ENCODE results near the gene RNF224.

RNF224 gene

DNA sequence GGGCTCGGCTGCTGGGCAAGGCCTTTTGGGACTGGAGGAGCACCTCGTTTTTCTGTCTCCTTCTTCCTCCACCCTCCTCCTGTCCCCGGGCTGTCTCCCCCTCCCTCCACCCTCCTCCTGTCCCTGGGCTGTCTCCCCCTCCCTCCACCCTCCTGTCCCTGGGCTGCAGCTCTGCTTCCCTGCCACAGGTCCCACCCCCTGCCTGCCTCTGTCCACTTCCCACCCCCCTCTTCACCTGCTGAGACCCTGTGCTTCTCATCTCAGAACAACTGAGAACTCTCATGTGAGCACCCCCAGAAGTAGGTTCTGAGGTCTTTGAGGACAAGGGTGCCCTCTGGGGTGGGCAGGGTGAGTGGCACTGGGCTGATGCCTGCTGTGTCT, 44.4 kb downstream of the RNF224 start:
- TF ChIP-seq SUZ12 (IDR thresholded peaks at IDR 0.05; ENCODE audit: extremely low read depth, insufficient read depth, insufficient read length) (no peak), YY1 (IDR thresholded peaks at IDR 0.05; ENCODE audit: insufficient read depth, insufficient read length) (no peak), ZNF274 (IDR thresholded peaks at IDR 0.05; ENCODE audit: low read depth, low read length) (no peak)
- Histone ChIP-seq H3K4me1 (ENCODE audit: insufficient read depth, insufficient read length) (peaks cover 37% of the 10 kb centered on the region), H3K36me3 (ENCODE audit: insufficient read depth, insufficient read length, low read length) (peaks cover 77% of the 10 kb centered on the region), H3K9ac (ENCODE audit: insufficient read length, low read depth) (no peak overlapping the region), H3K4me3 (ENCODE audit: insufficient read length, low read depth) (no peak overlapping the region), H3K9me3 (ENCODE audit: insufficient read depth, low read length) (no peaks in the 10 kb centered on the region), H3K27me3 (ENCODE audit: insufficient read depth, insufficient read length) (no peaks in the 10 kb centered on the region)
- no peak for DNase-seq (ENCODE audit: low read depth, low spot score)

- H3K36me3 ChIP-seq (ENCODE audit: insufficient read depth, insufficient read length, low read length), result peaks cover 70% of the 10 kb centered on the region
- peaks cover 42% of the 10 kb centered on the region for H3K4me1 ChIP-seq (ENCODE audit: insufficient read depth, insufficient read length)
- no peak overlapping the region for H3K4me3 ChIP-seq (ENCODE audit: insufficient read length, low read depth)
- no peaks in the 10 kb centered on the region for H3K27me3 ChIP-seq (ENCODE audit: insufficient read depth, insufficient read length)
- TF ChIP-seq ZNF274 (IDR thresholded peaks at IDR 0.05; ENCODE audit: low read depth, low read length) (no peak), YY1 (IDR thresholded peaks at IDR 0.05; ENCODE audit: insufficient read depth, insufficient read length) (no peak), SUZ12 (IDR thresholded peaks at IDR 0.05; ENCODE audit: extremely low read depth, insufficient read depth, insufficient read length) (no peak)
- no peak overlapping the region for H3K9ac ChIP-seq (ENCODE audit: insufficient read length, low read depth)
- no peaks in the 10 kb centered on the region for H3K9me3 ChIP-seq (ENCODE audit: insufficient read depth, low read length)
- DNase-seq (ENCODE audit: low read depth, low spot score), result no peak
Measured at GRCh38 chr9:137272241-137273094, 45.2 kb downstream of the RNF224 start.

DNA sequence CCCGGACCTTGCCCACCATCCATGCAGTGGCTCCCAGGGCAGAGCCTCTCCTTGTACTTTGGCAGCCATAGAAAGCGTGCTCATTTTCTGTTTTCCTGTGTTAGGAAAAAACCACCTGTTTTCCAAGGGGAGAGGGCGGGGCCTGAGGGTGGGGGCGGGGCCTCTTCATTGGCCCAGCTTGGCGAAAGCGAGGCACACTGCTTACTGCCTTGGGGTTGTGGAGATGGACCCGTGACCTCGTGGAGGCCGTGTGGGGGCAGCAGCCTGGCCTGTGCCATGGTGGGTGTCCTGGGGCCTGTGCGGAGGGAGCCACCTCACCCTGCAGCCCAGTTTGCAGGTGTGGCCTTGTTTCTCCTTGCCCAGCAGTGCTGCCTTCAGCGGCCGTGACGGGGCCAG, 45.8 kb downstream of the RNF224 start:
- Histone ChIP-seq H3K36me3 (ENCODE audit: insufficient read depth, insufficient read length, low read length) (peaks cover 64% of the 10 kb centered on the region), H3K4me1 (ENCODE audit: insufficient read depth, insufficient read length) (peaks cover 42% of the 10 kb centered on the region), H3K27me3 (ENCODE audit: insufficient read depth, insufficient read length) (no peaks in the 10 kb centered on the region), H3K9ac (ENCODE audit: insufficient read length, low read depth) (no peak overlapping the region), H3K4me3 (ENCODE audit: insufficient read length, low read depth) (no peak overlapping the region), H3K9me3 (ENCODE audit: insufficient read depth, low read length) (no peaks in the 10 kb centered on the region)
- no peak for TF ChIP-seq YY1 (IDR thresholded peaks at IDR 0.05; ENCODE audit: insufficient read depth, insufficient read length)
- no peak for TF ChIP-seq ZNF274 (IDR thresholded peaks at IDR 0.05; ENCODE audit: low read depth, low read length)
- TF ChIP-seq SUZ12 (IDR thresholded peaks at IDR 0.05; ENCODE audit: extremely low read depth, insufficient read depth, insufficient read length), result no peak
- DNase-seq (ENCODE audit: low read depth, low spot score), result no peak

GRCh38 chr9:137273611-137274320, 46.5 kb downstream of the RNF224 start:
- TF ChIP-seq ZNF274 (IDR thresholded peaks at IDR 0.05; ENCODE audit: low read depth, low read length) (no peak), YY1 (IDR thresholded peaks at IDR 0.05; ENCODE audit: insufficient read depth, insufficient read length) (no peak), SUZ12 (IDR thresholded peaks at IDR 0.05; ENCODE audit: extremely low read depth, insufficient read depth, insufficient read length) (no peak)
- peaks cover 41% of the 10 kb centered on the region for H3K4me1 ChIP-seq (ENCODE audit: insufficient read depth, insufficient read length)
- no peak for DNase-seq (ENCODE audit: low read depth, low spot score)
- no peak overlapping the region for H3K4me3 ChIP-seq (ENCODE audit: insufficient read length, low read depth)
- H3K9me3 ChIP-seq (ENCODE audit: insufficient read depth, low read length), result peaks cover 3% of the 10 kb centered on the region; the same call in 1 of the 2 replicates
- peaks cover 62% of the 10 kb centered on the region for H3K36me3 ChIP-seq (ENCODE audit: insufficient read depth, insufficient read length, low read length)
- H3K27me3 ChIP-seq (ENCODE audit: insufficient read depth, insufficient read length), result no peaks in the 10 kb centered on the region
- H3K9ac ChIP-seq (ENCODE audit: insufficient read length, low read depth), result peak overlapping the region; percentile 36

- Histone ChIP-seq H3K36me3 (ENCODE audit: insufficient read depth, insufficient read length, low read length) (peaks cover 61% of the 10 kb centered on the region), H3K4me3 (ENCODE audit: insufficient read length, low read depth) (no peak overlapping the region), H3K9ac (ENCODE audit: insufficient read length, low read depth) (peak overlapping the region; percentile 80), H3K27me3 (ENCODE audit: insufficient read depth, insufficient read length) (no peaks in the 10 kb centered on the region), H3K9me3 (ENCODE audit: insufficient read depth, low read length) (peaks cover 14% of the 10 kb centered on the region; the same call in 1 of the 2 replicates), H3K4me1 (ENCODE audit: insufficient read depth, insufficient read length) (peaks cover 48% of the 10 kb centered on the region)
- DNase-seq (ENCODE audit: low read depth, low spot score), result no peak
- TF ChIP-seq ZNF274 (IDR thresholded peaks at IDR 0.05; ENCODE audit: low read depth, low read length) (no peak), YY1 (IDR thresholded peaks at IDR 0.05; ENCODE audit: insufficient read depth, insufficient read length) (no peak), SUZ12 (IDR thresholded peaks at IDR 0.05; ENCODE audit: extremely low read depth, insufficient read depth, insufficient read length) (no peak)
Measured at GRCh38 chr9:137275203-137275587, 47.9 kb downstream of the RNF224 start.

GRCh38 chr9:137275588-137276472, 48.5 kb downstream of the RNF224 start:
- peaks cover 52% of the 10 kb centered on the region for H3K4me1 ChIP-seq (ENCODE audit: insufficient read depth, insufficient read length)
- peaks cover 59% of the 10 kb centered on the region for H3K36me3 ChIP-seq (ENCODE audit: insufficient read depth, insufficient read length, low read length)
- H3K4me3 ChIP-seq (ENCODE audit: insufficient read length, low read depth), result no peak overlapping the region
- H3K27me3 ChIP-seq (ENCODE audit: insufficient read depth, insufficient read length), result no peaks in the 10 kb centered on the region
- TF ChIP-seq ZNF274 (IDR thresholded peaks at IDR 0.05; ENCODE audit: low read depth, low read length), result no peak
- DNase-seq (ENCODE audit: low read depth, low spot score), result no peak
- H3K9me3 ChIP-seq (ENCODE audit: insufficient read depth, low read length), result peaks cover 14% of the 10 kb centered on the region; the same call in 1 of the 2 replicates
- H3K9ac ChIP-seq (ENCODE audit: insufficient read length, low read depth), result peak overlapping the region; percentile 80

All from NT2/D1 (cell line).